MM.1S (cell line): ENCODE measurements around the gene ADSS2.

Source experiments
- DNase-seq: peaks from one replicate; pipeline ENCODE4 v3.0.0-alpha.2; 2015
- H2AFZ ChIP-seq: fragments of 300-600 bp; sonication (generic); 2 replicates; pipeline ENCODE4 v1.6.0; 2016; ENCODE audit warnings: antibody characterized with exemption, low read length
- H3F3A ChIP-seq: fragments of 300-600 bp; sonication (generic); 2 replicates; pipeline ENCODE4 v1.6.1; 2016; ENCODE audit warnings: mild to moderate bottlenecking, antibody characterized with exemption, low read length, moderate library complexity, mixed read lengths; ENCODE audit not compliant: insufficient read depth
- H3K27ac ChIP-seq: fragments of 300-600 bp; sonication (generic); 2 replicates; pipeline ENCODE4 v1.5.1; 2016; ENCODE audit warnings: mild to moderate bottlenecking, low read length
- H3K27me3 ChIP-seq: fragments of 300-600 bp; sonication (generic); replicated peaks from 2 replicates; pipeline ENCODE4 v1.6.0; 2016; ENCODE audit warnings: low read length; ENCODE audit not compliant: insufficient read depth
- H3K36me3 ChIP-seq: fragments of 300-600 bp; sonication (generic); replicated peaks from 2 replicates; pipeline ENCODE4 v1.6.1; 2016; ENCODE audit warnings: mild to moderate bottlenecking, low read length, mixed read lengths; ENCODE audit not compliant: insufficient read depth
- H3K4me1 ChIP-seq: fragments of 300-600 bp; sonication (generic); 2 replicates; pipeline ENCODE4 v1.6.1; 2016; ENCODE audit warnings: low read length, mixed read lengths
- H3K4me2 ChIP-seq: fragments of 300-600 bp; sonication (generic); 2 replicates; pipeline ENCODE4 v1.6.0; 2016; ENCODE audit warnings: low read depth, low read length
- H3K4me3 ChIP-seq: fragments of 300-600 bp; sonication (generic); 2 replicates; pipeline ENCODE4 v1.5.1; 2016; ENCODE audit warnings: low read length, mixed read lengths
- H3K79me2 ChIP-seq: fragments of 300-600 bp; sonication (generic); 2 replicates; pipeline ENCODE4 v1.6.1; 2016; ENCODE audit warnings: mixed run types, low read length, mixed read lengths
- H3K9ac ChIP-seq: fragments of 300-600 bp; sonication (generic); 2 replicates; pipeline ENCODE4 v1.6.1; 2016; ENCODE audit warnings: low read length, mixed read lengths
- H3K9me2 ChIP-seq: fragments of 300-600 bp; sonication (generic); replicated peaks from 2 replicates; pipeline ENCODE4 v1.6.1; 2016; ENCODE audit warnings: mild to moderate bottlenecking, low read length, mixed read lengths; ENCODE audit not compliant: insufficient read depth
- H3K9me3 ChIP-seq: fragments of 300-600 bp; sonication (generic); replicated peaks from 2 replicates; pipeline ENCODE4 v1.6.1; 2016; ENCODE audit warnings: mild to moderate bottlenecking, low read length, mixed read lengths; ENCODE audit not compliant: insufficient read depth
- H4K20me1 ChIP-seq: fragments of 300-600 bp; sonication (generic); 2 replicates; pipeline ENCODE4 v1.6.1; 2016; ENCODE audit warnings: mild to moderate bottlenecking, low read length, moderate library complexity, mixed read lengths; ENCODE audit not compliant: insufficient read depth
- EZH2 ChIP-seq: fragments of 300-600 bp; sonication (generic); optimal IDR thresholded peaks from 2 replicates; pipeline ENCODE3; 2017; ENCODE audit warnings: low read depth, mild to moderate bottlenecking, antibody characterized with exemption, low read length, mixed read lengths
- EZH2phosphoT487 ChIP-seq: fragments of 300-600 bp; sonication (generic); IDR thresholded peaks from 2 replicates; pipeline ENCODE4 v1.6.1; 2018; ENCODE audit warnings: antibody characterized with exemption, low read length

ADSS2 gene

GRCh38 chr1:244361764-244362473 is 89.8 kb downstream of the ADSS2 start:
- H3K36me3 ChIP-seq: no peaks in the 10 kb centered on the region
- no peaks in the 10 kb centered on the region for H3K4me1 ChIP-seq
- H2AFZ ChIP-seq: no peak overlapping the region
- no peak overlapping the region for H3K4me2 ChIP-seq
- H3K27ac ChIP-seq: no peak overlapping the region
- no peaks in the 10 kb centered on the region for H4K20me1 ChIP-seq
- H3K9ac ChIP-seq: no peak overlapping the region
- H3F3A ChIP-seq: no peaks in the 10 kb centered on the region
- no peak for TF ChIP-seq EZH2phosphoT487
- TF ChIP-seq EZH2: no peak
- no peak for DNase-seq
- H3K79me2 ChIP-seq: no peaks in the 10 kb centered on the region
- H3K27me3 ChIP-seq: no peaks in the 10 kb centered on the region
- no peak overlapping the region for H3K4me3 ChIP-seq
- no peaks in the 10 kb centered on the region for H3K9me2 ChIP-seq
- no peaks in the 10 kb centered on the region for H3K9me3 ChIP-seq
